ENCODE data around the gene CHD8.
"Not testable (repeated sequence)": the region's sequence is repeated elsewhere in the genome, so short reads cannot be mapped to it uniquely, and the experiment has no call there.

CHD8 gene

GRCh38 chr14:21436567-21437062, 19.3 kb downstream of the CHD8 start:
- DNase-seq (ENCODE audit: low read depth in 2 of 2): no peak

- no peak for DNase-seq (ENCODE audit: low read depth in 2 of 2)
Observed at GRCh38 chr14:21431126-21431525, 24.8 kb downstream of the CHD8 start.

DNA sequence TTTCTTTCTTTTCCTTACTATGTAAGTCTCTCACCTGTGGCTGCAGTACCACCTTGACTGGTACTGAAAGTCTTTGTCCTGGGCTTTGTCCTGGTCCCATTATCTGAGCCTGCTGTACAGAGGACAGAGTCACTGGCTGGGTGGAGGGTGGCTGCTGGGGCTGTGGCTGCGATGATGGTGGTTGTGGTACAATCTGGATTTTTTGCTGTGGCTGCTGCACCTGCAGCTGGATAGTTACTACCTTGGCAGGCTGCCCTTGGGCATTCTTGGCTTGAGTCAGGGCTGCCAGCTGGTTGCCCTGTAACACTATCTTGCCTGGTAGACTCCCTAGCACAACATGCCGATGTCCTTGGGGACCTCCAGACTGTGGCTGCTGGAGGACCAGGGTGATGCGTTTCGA, 27.0 kb downstream of the CHD8 start:
- no peak for DNase-seq (ENCODE audit: low read depth in 2 of 2)

DNA sequence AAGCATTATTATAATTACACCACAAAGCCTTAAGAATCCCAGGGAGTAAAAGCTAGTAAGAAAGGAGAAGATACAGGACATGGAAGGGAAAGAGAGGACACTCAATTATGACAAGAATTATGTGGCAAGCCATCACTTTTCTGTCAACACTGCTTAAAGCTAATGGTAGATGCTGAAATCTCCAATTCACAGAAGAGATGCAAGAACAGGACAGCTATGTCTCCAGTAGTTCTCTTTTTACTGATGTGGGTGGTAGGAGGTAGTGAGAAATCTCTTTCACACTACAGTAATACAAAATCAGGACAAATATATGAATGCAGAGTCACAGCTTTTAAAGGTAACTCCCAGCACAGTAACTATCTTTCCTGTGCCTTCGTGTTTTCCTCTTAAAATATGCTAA, 29.2 kb downstream of the CHD8 start:
- DNase-seq (ENCODE audit: low read depth in 2 of 2): no peak

GRCh38 chr14:21419528-21419927, 36.4 kb downstream of the CHD8 start:
- DNase-seq (ENCODE audit: low read depth in 2 of 2): no peak

GRCh38 chr14:21415329-21415728, 40.6 kb downstream of the CHD8 start:
- DNase-seq (ENCODE audit: low read depth in 2 of 2): no peak

DNA sequence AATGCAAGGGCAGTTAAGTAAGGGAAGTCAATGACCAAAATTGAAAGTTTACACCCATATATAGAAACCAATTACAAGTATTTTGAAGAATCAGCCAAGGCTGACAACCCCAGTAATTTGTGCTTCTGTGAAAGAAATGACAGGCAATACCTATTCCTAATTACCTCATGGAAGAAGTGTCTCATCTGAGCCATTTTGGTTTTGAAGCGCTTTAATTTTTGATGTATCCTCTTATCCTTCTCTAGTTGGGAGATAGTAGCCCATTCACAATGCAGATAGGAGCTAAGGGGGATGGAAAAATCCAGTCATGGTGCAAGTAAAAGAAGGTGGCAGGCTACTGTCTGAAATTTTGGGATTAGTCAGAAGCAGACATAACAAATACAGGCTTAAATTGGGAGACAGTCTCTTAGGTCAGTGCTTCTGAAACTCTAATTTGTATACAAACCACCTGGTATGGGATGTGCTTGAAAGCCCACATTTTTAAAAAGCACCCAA, 41.7 kb downstream of the CHD8 start:
- no peak for DNase-seq (ENCODE audit: low read depth in 2 of 2)

- DNase-seq (ENCODE audit: low read depth in 2 of 2): no peak
Observed at GRCh38 chr14:21408147-21408546, 47.8 kb downstream of the CHD8 start.

- DNase-seq (ENCODE audit: low read depth in 2 of 2): no peak
Observed at GRCh38 chr14:21406213-21406612, 49.7 kb downstream of the CHD8 start.

- no peak for DNase-seq (ENCODE audit: low read depth in 2 of 2)
Observed at GRCh38 chr14:21405097-21405496, 50.8 kb downstream of the CHD8 start.

- DNase-seq (ENCODE audit: low read depth in 2 of 2): no peak
Observed at GRCh38 chr14:21399311-21399870, 56.5 kb downstream of the CHD8 start.

GRCh38 chr14:21398901-21399300, 57.0 kb downstream of the CHD8 start:
- DNase-seq (ENCODE audit: low read depth in 2 of 2): no peak

GRCh38 chr14:21395450-21395849, 60.5 kb downstream of the CHD8 start:
- no peak for DNase-seq (ENCODE audit: low read depth in 2 of 2)

- no peak for DNase-seq (ENCODE audit: low read depth in 2 of 2)
Observed at GRCh38 chr14:21385188-21385904, 70.6 kb downstream of the CHD8 start.

- no peak for DNase-seq (ENCODE audit: low read depth in 2 of 2)
Observed at GRCh38 chr14:21384494-21384851, 71.5 kb downstream of the CHD8 start.

DNA sequence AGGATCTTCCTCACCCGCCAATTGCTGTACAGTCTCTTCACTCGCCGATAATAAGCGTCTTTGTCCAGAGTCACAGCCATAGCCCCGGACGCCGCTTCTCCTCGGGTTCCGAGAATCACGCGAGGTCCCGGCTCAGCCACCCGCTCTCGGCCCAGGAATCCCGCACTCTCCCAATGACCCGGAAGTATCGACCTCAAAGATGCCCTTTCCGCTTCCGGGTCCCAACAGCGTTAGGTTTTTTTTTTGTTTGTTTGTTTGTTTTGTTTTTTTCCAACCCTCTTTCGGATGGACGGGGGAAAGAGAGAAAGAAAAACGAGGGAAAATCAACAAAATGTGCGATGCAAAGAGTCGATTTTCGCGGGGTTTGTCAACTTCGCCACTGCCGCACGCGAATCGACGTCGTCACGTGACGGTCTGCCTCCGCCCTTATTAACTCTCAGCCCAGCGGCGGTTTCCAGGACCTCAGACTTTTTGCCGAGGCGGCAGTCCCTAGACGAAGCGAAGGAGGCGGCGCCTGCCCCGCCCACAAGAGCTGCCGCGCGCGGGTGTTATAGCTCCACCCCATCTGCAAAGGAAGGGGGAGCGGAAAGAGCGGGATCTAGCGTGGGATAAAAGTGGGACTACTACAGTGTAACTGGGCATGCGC, 72.0 kb downstream of the CHD8 start, which contains the start of gene SUPT16H:
SUPT16H (minus strand) TSS at position 172 of the 646 bp plus-strand sequence; CDS start at position 80, 92 bp downstream.
- DNase-seq (ENCODE audit: low read depth in 2 of 2): peak; percentile 88 to 91

GRCh38 chr14:21382886-21383847, 72.8 kb downstream of the CHD8 start:
- peak in 1 of 2 donors; percentile 14 for DNase-seq (ENCODE audit: low read depth in 2 of 2)

DNA sequence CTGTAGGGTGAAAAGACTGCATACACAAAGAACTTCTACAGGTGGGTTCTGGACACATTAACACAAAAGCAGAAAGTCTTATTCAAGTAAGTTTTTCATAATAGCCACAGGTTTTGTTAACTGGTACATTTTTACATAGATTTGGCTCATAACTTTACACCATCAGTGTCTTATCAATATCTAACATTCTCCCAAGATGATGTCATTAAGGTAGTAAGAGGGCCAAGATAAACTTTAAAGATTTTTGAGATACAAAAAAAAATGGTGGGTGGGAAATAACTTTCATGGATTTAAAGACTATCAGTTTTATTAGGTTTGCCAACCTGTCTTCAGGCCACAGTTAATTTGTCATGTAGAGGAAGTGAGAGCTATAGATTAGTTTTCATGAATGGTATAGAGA, 73.8 kb downstream of the CHD8 start:
- DNase-seq (ENCODE audit: low read depth in 2 of 2): no peak

DNA sequence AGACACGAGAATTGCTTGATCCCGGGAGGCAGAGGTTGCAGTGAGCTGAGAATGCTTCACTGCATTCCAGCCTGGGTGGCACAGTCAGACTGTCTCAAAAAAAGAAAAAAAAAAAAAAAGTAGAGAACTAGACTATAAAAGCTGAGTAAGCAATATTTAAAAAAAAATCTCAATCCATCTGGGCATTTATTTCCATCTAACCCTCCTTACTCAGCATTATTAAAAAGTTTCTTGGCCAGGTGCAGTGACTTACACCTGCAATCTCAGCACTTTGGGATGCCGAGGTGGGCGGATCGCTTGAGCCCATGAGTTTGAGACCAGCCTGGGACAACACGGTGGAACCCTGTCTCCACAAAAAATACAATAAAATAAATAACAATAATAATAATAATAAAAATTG, 76.6 kb downstream of the CHD8 start:
- no peak for DNase-seq (ENCODE audit: low read depth in 2 of 2)

DNA sequence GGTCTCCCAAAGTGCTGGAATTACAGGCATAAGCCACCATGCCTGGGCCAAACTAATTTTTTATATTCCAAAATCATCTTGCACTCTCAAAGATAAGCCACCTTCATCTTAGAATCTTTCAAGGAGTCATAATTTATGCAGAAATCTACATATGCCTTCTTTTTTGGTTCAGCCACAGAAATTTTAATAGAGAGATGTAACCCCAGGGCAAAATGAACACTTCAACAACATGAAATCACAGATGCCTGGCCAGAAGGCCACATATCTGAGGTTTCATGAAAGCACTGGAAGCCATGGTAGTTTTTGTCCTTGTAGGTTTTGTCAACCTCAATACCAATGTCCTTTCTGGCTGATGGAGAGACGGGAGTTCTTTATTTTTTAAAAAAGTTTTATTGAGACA, 81.9 kb downstream of the CHD8 start:
- DNase-seq (ENCODE audit: low read depth in 2 of 2): no peak

DNA sequence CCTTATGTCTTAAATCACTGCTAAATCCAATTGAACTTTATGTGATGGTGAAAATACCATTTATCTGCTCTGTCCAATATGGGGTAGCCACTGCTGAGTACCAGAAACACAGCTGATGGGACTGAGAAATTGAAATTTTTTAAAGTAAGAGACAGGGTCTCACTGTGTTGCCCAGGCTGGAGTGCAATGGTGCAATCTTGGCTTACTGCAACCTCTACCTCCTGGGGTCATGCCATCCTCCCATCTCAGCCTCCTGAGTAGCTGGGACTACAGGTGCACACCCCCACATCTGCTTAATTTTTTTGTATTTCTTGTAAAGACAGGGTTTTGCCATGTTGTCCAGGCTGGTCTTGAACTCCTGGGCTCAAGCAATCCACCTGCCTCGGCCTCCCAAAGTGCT, 83.1 kb downstream of the CHD8 start:
- DNase-seq (ENCODE audit: low read depth in 2 of 2): not testable (repeated sequence)

Measured in activated CD8-positive, alpha-beta memory T cell treated with anti-CD3 and anti-CD28 coated beads for 4 hours (primary cell).